HepG2 (cell line): ENCODE measurements around the gene NPC1.

ENCODE experiments used
- ATF2 ChIP-seq: sonication (generic); formaldehyde crosslinking; IDR thresholded peaks from 2 replicates; pipeline ENCODE4 v1.4.0; 2020; ENCODE audit warnings: missing genetic modification reagents
- CTCF ChIP-seq: sonication (generic); formaldehyde crosslinking; IDR thresholded peaks from 2 replicates; pipeline ENCODE4 v1.5.0; 2020; ENCODE audit warnings: mild to moderate bottlenecking, missing genetic modification reagents, moderate library complexity

GRCh38 chr18:23616258-23616657 lies 30.0 kb upstream of the NPC1 start:
- no peak for TF ChIP-seq CTCF
- no peak for TF ChIP-seq ATF2 (CRISPR knock-in tag)
